ENCODE data around the gene KLHDC7A.

KLHDC7A gene

GRCh38 chr1:18532390-18533170, 51.9 kb downstream of the KLHDC7A start:
- Mint-ChIP-seq H3K4me1 (no peaks in the 10 kb centered on the region), H3K27ac (no peak overlapping the region), H3K9me3 (peaks cover 1% of the 10 kb centered on the region), H3K36me3 (no peaks in the 10 kb centered on the region), H3K4me3 (no peak overlapping the region), H3K27me3 (peaks cover 10% of the 10 kb centered on the region)
- DNase-seq (ENCODE audit: low spot score in 2 of 2) (no peak), ATAC-seq (ENCODE audit: low read depth) (no peak)

- H3K27me3 Mint-ChIP-seq, result peaks cover 12% of the 10 kb centered on the region
- H3K9me3 Mint-ChIP-seq, result peaks cover 1% of the 10 kb centered on the region
- DNase-seq (ENCODE audit: low spot score in 2 of 2) (no peak), ATAC-seq (ENCODE audit: low read depth) (no peak)
- H3K27ac Mint-ChIP-seq, result no peak overlapping the region
- H3K36me3 Mint-ChIP-seq, result no peaks in the 10 kb centered on the region
- H3K4me1 Mint-ChIP-seq, result no peaks in the 10 kb centered on the region
- no peak overlapping the region for H3K4me3 Mint-ChIP-seq
These were observed 52.5 kb downstream of the KLHDC7A start for GRCh38 chr1:18533259-18533658.

- H3K27me3 Mint-ChIP-seq, result peaks cover 13% of the 10 kb centered on the region
These were observed 54.1 kb downstream of the KLHDC7A start for GRCh38 chr1:18534810-18535205.

More at GRCh38 chr1:18534810-18535205, 54.1 kb downstream of the KLHDC7A start:
- ATAC-seq (ENCODE audit: low read depth) (no peak), DNase-seq (ENCODE audit: low spot score in 2 of 2) (no peak)
- H3K27ac Mint-ChIP-seq, result no peak overlapping the region
- H3K9me3 Mint-ChIP-seq, result peaks cover 3% of the 10 kb centered on the region
- H3K36me3 Mint-ChIP-seq, result no peaks in the 10 kb centered on the region
- no peaks in the 10 kb centered on the region for H3K4me1 Mint-ChIP-seq
- H3K4me3 Mint-ChIP-seq, result no peak overlapping the region
